ENCODE measurements around the gene DHRS13. TPM values are rescaled to one million over a fixed set of nuclear protein-coding genes. Genes with fewer than 3 reads are reported as not detected.
A peak's percentile ranks its signal among the peaks of the same experiment; 100 is the strongest.
"Not testable (repeated sequence)": the region's sequence is repeated elsewhere in the genome, so short reads cannot be mapped to it uniquely, and the experiment has no call there.

The DHRS13 gene
- polyA plus RNA-seq, 2 donors = 9.4 to 15.6 TPM

- Histone ChIP-seq H3K27me3 (ENCODE audit: control insufficient read depth in 1 of 2, insufficient read depth in 2 of 2, low read length in 2 of 2) (no peaks in the 10 kb centered on the region), H3K36me3 (ENCODE audit: control insufficient read depth in 2 of 2, insufficient read depth in 2 of 2, low read length in 1 of 2) (peaks cover 18 to 33% of the 10 kb centered on the region in 2 donors), H3K4me1 (ENCODE audit: control insufficient read depth in 2 of 2, insufficient read depth in 2 of 2, low read length in 1 of 2) (peaks cover 0 to 5% of the 10 kb centered on the region in 2 donors), H3K9me3 (ENCODE audit: control insufficient read depth in 2 of 2, insufficient read depth in 1 of 2, low read depth in 1 of 2, low read length in 1 of 2) (no peaks in the 10 kb centered on the region), H3K4me3 (ENCODE audit: low read depth in 1 of 2, low read length in 2 of 2) (no peak overlapping the region), H3K27ac (ENCODE audit: low read depth in 2 of 2, low read length in 1 of 2) (peak overlapping the region in 1 of 2 donors; percentile 40)
- 68% methylated on average over 7 of the region's 7 CpGs for WGBS, 2 donors
Observed at GRCh38 chr17:28906706-28907438, 4.0 kb upstream of the DHRS13 start.

- peaks cover 14 to 27% of the 10 kb centered on the region in 2 donors for H3K36me3 ChIP-seq (ENCODE audit: control insufficient read depth in 2 of 2, insufficient read depth in 2 of 2, low read length in 1 of 2)
- H3K27ac ChIP-seq (ENCODE audit: low read depth in 2 of 2, low read length in 1 of 2) = no peak overlapping the region
- H3K4me1 ChIP-seq (ENCODE audit: control insufficient read depth in 2 of 2, insufficient read depth in 2 of 2, low read length in 1 of 2) = peaks cover 2 to 8% of the 10 kb centered on the region in 2 donors
- H3K9me3 ChIP-seq (ENCODE audit: control insufficient read depth in 2 of 2, insufficient read depth in 1 of 2, low read depth in 1 of 2, low read length in 1 of 2) = no peaks in the 10 kb centered on the region
- no peak overlapping the region for H3K4me3 ChIP-seq (ENCODE audit: low read depth in 1 of 2, low read length in 2 of 2)
- WGBS, 2 donors = 79 to 86% methylated on average over 9 of the region's 9 CpGs
- no peaks in the 10 kb centered on the region for H3K27me3 ChIP-seq (ENCODE audit: control insufficient read depth in 1 of 2, insufficient read depth in 2 of 2, low read length in 2 of 2)
Observed at GRCh38 chr17:28906276-28906675, 3.4 kb upstream of the DHRS13 start.

GRCh38 chr17:28904800-28905199, 1.9 kb upstream of the DHRS13 start:
- H3K36me3 ChIP-seq (ENCODE audit: control insufficient read depth in 2 of 2, insufficient read depth in 2 of 2, low read length in 1 of 2) = peaks cover 0 to 15% of the 10 kb centered on the region in 2 donors
- H3K9me3 ChIP-seq (ENCODE audit: control insufficient read depth in 2 of 2, insufficient read depth in 1 of 2, low read depth in 1 of 2, low read length in 1 of 2) = no peaks in the 10 kb centered on the region
- H3K27ac ChIP-seq (ENCODE audit: low read depth in 2 of 2, low read length in 1 of 2) = no peak overlapping the region
- 45 to 54% methylated on average over 4 of the region's 4 CpGs for WGBS, 2 donors
- H3K4me3 ChIP-seq (ENCODE audit: low read depth in 1 of 2, low read length in 2 of 2) = no peak overlapping the region
- no peaks in the 10 kb centered on the region for H3K27me3 ChIP-seq (ENCODE audit: control insufficient read depth in 1 of 2, insufficient read depth in 2 of 2, low read length in 2 of 2)
- H3K4me1 ChIP-seq (ENCODE audit: control insufficient read depth in 2 of 2, insufficient read depth in 2 of 2, low read length in 1 of 2) = peaks cover 4 to 8% of the 10 kb centered on the region in 2 donors

GRCh38 chr17:28903546-28903841, 615 bp upstream of the DHRS13 start:
- H3K9me3 ChIP-seq (ENCODE audit: control insufficient read depth in 2 of 2, insufficient read depth in 1 of 2, low read depth in 1 of 2, low read length in 1 of 2); H3K27me3 ChIP-seq (ENCODE audit: control insufficient read depth in 1 of 2, insufficient read depth in 2 of 2, low read length in 2 of 2); H3K4me3 ChIP-seq (ENCODE audit: low read depth in 1 of 2, low read length in 2 of 2); H3K4me1 ChIP-seq (ENCODE audit: control insufficient read depth in 2 of 2, insufficient read depth in 2 of 2, low read length in 1 of 2): not testable (repeated sequence)
- Histone ChIP-seq H3K27ac (ENCODE audit: low read depth in 2 of 2, low read length in 1 of 2) (peak overlapping the region in 1 of 2 donors; percentile 34), H3K36me3 (ENCODE audit: control insufficient read depth in 2 of 2, insufficient read depth in 2 of 2, low read length in 1 of 2) (peaks cover 0 to 15% of the 10 kb centered on the region in 2 donors)
- 48 to 60% methylated on average over 5 of the region's 5 CpGs for WGBS, 2 donors

GRCh38 chr17:28901866-28902818, 737 bp downstream of the DHRS13 start:
- Histone ChIP-seq H3K4me3 (ENCODE audit: low read depth in 1 of 2, low read length in 2 of 2) (peak overlapping the region; percentile 80 to 83), H3K9me3 (ENCODE audit: control insufficient read depth in 2 of 2, insufficient read depth in 1 of 2, low read depth in 1 of 2, low read length in 1 of 2) (no peaks in the 10 kb centered on the region), H3K4me1 (ENCODE audit: control insufficient read depth in 2 of 2, insufficient read depth in 2 of 2, low read length in 1 of 2) (peaks cover 5 to 8% of the 10 kb centered on the region in 2 donors), H3K27ac (ENCODE audit: low read depth in 2 of 2, low read length in 1 of 2) (peak overlapping the region; percentile 88 to 89), H3K36me3 (ENCODE audit: control insufficient read depth in 2 of 2, insufficient read depth in 2 of 2, low read length in 1 of 2) (peaks cover 0 to 10% of the 10 kb centered on the region in 2 donors), H3K27me3 (ENCODE audit: control insufficient read depth in 1 of 2, insufficient read depth in 2 of 2, low read length in 2 of 2) (no peaks in the 10 kb centered on the region)
- 3 to 6% methylated on average over 50 to 62 of the region's 62 CpGs for WGBS, 2 donors

GRCh38 chr17:28900986-28901726, 1.7 kb downstream of the DHRS13 start:
- H3K9me3 ChIP-seq (ENCODE audit: control insufficient read depth in 2 of 2, insufficient read depth in 1 of 2, low read depth in 1 of 2, low read length in 1 of 2) = no peaks in the 10 kb centered on the region
- 86 to 93% methylated on average over 20 to 24 of the region's 24 CpGs for WGBS, 2 donors
- H3K36me3 ChIP-seq (ENCODE audit: control insufficient read depth in 2 of 2, insufficient read depth in 2 of 2, low read length in 1 of 2) = peaks cover 0 to 4% of the 10 kb centered on the region in 2 donors
- no peaks in the 10 kb centered on the region for H3K27me3 ChIP-seq (ENCODE audit: control insufficient read depth in 1 of 2, insufficient read depth in 2 of 2, low read length in 2 of 2)
- H3K4me1 ChIP-seq (ENCODE audit: control insufficient read depth in 2 of 2, insufficient read depth in 2 of 2, low read length in 1 of 2) = peaks cover 5 to 8% of the 10 kb centered on the region in 2 donors
- H3K4me3 ChIP-seq (ENCODE audit: low read depth in 1 of 2, low read length in 2 of 2) = no peak overlapping the region
- no peak overlapping the region for H3K27ac ChIP-seq (ENCODE audit: low read depth in 2 of 2, low read length in 1 of 2)

- 95% methylated on average over 5 of the region's 5 CpGs for WGBS, 2 donors
- peaks cover 8 to 11% of the 10 kb centered on the region in 2 donors for H3K4me1 ChIP-seq (ENCODE audit: control insufficient read depth in 2 of 2, insufficient read depth in 2 of 2, low read length in 1 of 2)
- no peak overlapping the region for H3K27ac ChIP-seq (ENCODE audit: low read depth in 2 of 2, low read length in 1 of 2)
- peaks cover 0 to 3% of the 10 kb centered on the region in 2 donors for H3K36me3 ChIP-seq (ENCODE audit: control insufficient read depth in 2 of 2, insufficient read depth in 2 of 2, low read length in 1 of 2)
- H3K27me3 ChIP-seq (ENCODE audit: control insufficient read depth in 1 of 2, insufficient read depth in 2 of 2, low read length in 2 of 2) = no peaks in the 10 kb centered on the region
- no peak overlapping the region for H3K4me3 ChIP-seq (ENCODE audit: low read depth in 1 of 2, low read length in 2 of 2)
- H3K9me3 ChIP-seq (ENCODE audit: control insufficient read depth in 2 of 2, insufficient read depth in 1 of 2, low read depth in 1 of 2, low read length in 1 of 2) = no peaks in the 10 kb centered on the region
Observed at GRCh38 chr17:28899212-28899815, 3.6 kb downstream of the DHRS13 start.

- Histone ChIP-seq H3K27ac (ENCODE audit: low read depth in 2 of 2, low read length in 1 of 2) (peak overlapping the region in 1 of 2 donors; percentile 97), H3K27me3 (ENCODE audit: control insufficient read depth in 1 of 2, insufficient read depth in 2 of 2, low read length in 2 of 2) (no peaks in the 10 kb centered on the region), H3K4me1 (ENCODE audit: control insufficient read depth in 2 of 2, insufficient read depth in 2 of 2, low read length in 1 of 2) (peaks cover 10 to 11% of the 10 kb centered on the region in 2 donors), H3K4me3 (ENCODE audit: low read depth in 1 of 2, low read length in 2 of 2) (no peak overlapping the region), H3K9me3 (ENCODE audit: control insufficient read depth in 2 of 2, insufficient read depth in 1 of 2, low read depth in 1 of 2, low read length in 1 of 2) (no peaks in the 10 kb centered on the region), H3K36me3 (ENCODE audit: control insufficient read depth in 2 of 2, insufficient read depth in 2 of 2, low read length in 1 of 2) (peaks cover 0 to 3% of the 10 kb centered on the region in 2 donors)
- WGBS, 2 donors = 88 to 89% methylated on average over 12 of the region's 12 CpGs
Observed at GRCh38 chr17:28898527-28898955, 4.3 kb downstream of the DHRS13 start.

Measured in esophagus (tissue), 2 donors.